Stimulated activated CD8-positive, alpha-beta memory T cell treated with anti-CD3 and anti-CD28 coated beads, Interleukin-15, amount 100 ng/mL, for 4 hours (primary cell): Measurements from ENCODE around the gene MRPS5.

Source experiments
- DNase-seq, 2 donors: peaks; one replicate each; pipeline ENCODE4 v3.0.0-alpha.2; 2020; ENCODE audit warnings: low read depth in 2 of 2

MRPS5 gene

GRCh38 chr2:95061119-95061512, 60.5 kb downstream of the MRPS5 start:
- no peak for DNase-seq

GRCh38 chr2:95060446-95061118, 61.0 kb downstream of the MRPS5 start:
- DNase-seq: no peak

GRCh38 chr2:95059656-95060370, 61.8 kb downstream of the MRPS5 start:
- DNase-seq: no peak

GRCh38 chr2:95058989-95059641, 62.5 kb downstream of the MRPS5 start:
- DNase-seq: no peak

GRCh38 chr2:95058466-95058988, 63.1 kb downstream of the MRPS5 start:
- no peak for DNase-seq

GRCh38 chr2:95057535-95058370, 63.9 kb downstream of the MRPS5 start:
- no peak for DNase-seq

GRCh38 chr2:95056461-95057459, 64.8 kb downstream of the MRPS5 start:
- DNase-seq: no peak

- no peak for DNase-seq
These were observed 65.6 kb downstream of the MRPS5 start for GRCh38 chr2:95056044-95056443.

- no peak for DNase-seq
These were observed 66.3 kb downstream of the MRPS5 start for GRCh38 chr2:95055262-95055661.

GRCh38 chr2:95054016-95054415, 67.6 kb downstream of the MRPS5 start:
- DNase-seq: no peak

- no peak for DNase-seq
These were observed 68.1 kb downstream of the MRPS5 start for GRCh38 chr2:95053543-95053942.

- no peak for DNase-seq
These were observed 68.7 kb downstream of the MRPS5 start for GRCh38 chr2:95052804-95053479.

- no peak for DNase-seq
These were observed 69.3 kb downstream of the MRPS5 start for GRCh38 chr2:95052307-95052706.

- no peak for DNase-seq
These were observed 70.0 kb downstream of the MRPS5 start for GRCh38 chr2:95051626-95052025.

GRCh38 chr2:95050385-95051300, 71.0 kb downstream of the MRPS5 start:
- DNase-seq: no peak

GRCh38 chr2:95049961-95050360, 71.6 kb downstream of the MRPS5 start:
- DNase-seq: no peak

GRCh38 chr2:95049683-95049955, 72.0 kb downstream of the MRPS5 start:
- no peak for DNase-seq

GRCh38 chr2:95048825-95049682, 72.6 kb downstream of the MRPS5 start:
- DNase-seq: no peak
